ENCODE results near the gene DAP.

DNA sequence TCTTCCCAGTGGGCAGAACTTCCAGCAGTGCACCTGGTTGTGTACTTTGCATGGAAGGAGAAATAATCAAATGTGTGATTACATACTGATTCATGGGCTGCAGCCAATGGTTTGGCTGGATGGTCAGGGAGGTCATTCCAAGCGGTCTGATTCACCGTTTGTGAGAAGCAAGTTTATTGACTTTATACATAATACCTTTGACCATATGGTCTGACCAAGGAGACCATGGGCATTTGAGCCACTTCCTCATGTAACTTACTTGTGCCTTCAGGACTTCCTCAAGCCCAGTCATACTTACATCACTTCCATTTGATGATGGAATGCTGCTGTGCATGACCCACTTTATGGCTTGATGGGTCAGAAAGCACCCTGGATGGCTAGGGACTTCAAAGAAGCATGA, 41.1 kb downstream of the DAP start:
- TF ChIP-seq RELA (CRISPR knock-in tag; IDR thresholded peaks at IDR 0.05; ENCODE audit: borderline replicate concordance) (no peak), FOXK1 (CRISPR knock-in tag; IDR thresholded peaks at IDR 0.05) (no peak), ESRRA (CRISPR knock-in tag; IDR thresholded peaks at IDR 0.05; ENCODE audit: borderline replicate concordance) (no peak), GABPB1 (CRISPR knock-in tag; IDR thresholded peaks at IDR 0.05) (no peak), ZNF396 (CRISPR knock-in tag; IDR thresholded peaks at IDR 0.05; ENCODE audit: borderline replicate concordance) (no peak)
- TF ChIP-seq, protein P1, sequence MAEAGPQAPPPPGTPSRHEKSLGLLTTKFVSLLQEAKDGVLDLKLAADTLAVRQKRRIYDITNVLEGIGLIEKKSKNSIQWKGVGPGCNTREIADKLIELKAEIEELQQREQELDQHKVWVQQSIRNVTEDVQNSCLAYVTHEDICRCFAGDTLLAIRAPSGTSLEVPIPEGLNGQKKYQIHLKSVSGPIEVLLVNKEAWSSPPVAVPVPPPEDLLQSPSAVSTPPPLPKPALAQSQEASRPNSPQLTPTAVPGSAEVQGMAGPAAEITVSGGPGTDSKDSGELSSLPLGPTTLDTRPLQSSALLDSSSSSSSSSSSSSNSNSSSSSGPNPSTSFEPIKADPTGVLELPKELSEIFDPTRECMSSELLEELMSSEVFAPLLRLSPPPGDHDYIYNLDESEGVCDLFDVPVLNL (CRISPR knock-in tag; IDR thresholded peaks at IDR 0.05; ENCODE audit: borderline replicate concordance, low read depth), result no peak
- TF ChIP-seq, protein P2, sequence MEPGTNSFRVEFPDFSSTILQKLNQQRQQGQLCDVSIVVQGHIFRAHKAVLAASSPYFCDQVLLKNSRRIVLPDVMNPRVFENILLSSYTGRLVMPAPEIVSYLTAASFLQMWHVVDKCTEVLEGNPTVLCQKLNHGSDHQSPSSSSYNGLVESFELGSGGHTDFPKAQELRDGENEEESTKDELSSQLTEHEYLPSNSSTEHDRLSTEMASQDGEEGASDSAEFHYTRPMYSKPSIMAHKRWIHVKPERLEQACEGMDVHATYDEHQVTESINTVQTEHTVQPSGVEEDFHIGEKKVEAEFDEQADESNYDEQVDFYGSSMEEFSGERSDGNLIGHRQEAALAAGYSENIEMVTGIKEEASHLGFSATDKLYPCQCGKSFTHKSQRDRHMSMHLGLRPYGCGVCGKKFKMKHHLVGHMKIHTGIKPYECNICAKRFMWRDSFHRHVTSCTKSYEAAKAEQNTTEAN (CRISPR knock-in tag; IDR thresholded peaks at IDR 0.05), result no peak
- TF ChIP-seq, protein P3, sequence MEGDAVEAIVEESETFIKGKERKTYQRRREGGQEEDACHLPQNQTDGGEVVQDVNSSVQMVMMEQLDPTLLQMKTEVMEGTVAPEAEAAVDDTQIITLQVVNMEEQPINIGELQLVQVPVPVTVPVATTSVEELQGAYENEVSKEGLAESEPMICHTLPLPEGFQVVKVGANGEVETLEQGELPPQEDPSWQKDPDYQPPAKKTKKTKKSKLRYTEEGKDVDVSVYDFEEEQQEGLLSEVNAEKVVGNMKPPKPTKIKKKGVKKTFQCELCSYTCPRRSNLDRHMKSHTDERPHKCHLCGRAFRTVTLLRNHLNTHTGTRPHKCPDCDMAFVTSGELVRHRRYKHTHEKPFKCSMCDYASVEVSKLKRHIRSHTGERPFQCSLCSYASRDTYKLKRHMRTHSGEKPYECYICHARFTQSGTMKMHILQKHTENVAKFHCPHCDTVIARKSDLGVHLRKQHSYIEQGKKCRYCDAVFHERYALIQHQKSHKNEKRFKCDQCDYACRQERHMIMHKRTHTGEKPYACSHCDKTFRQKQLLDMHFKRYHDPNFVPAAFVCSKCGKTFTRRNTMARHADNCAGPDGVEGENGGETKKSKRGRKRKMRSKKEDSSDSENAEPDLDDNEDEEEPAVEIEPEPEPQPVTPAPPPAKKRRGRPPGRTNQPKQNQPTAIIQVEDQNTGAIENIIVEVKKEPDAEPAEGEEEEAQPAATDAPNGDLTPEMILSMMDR (IDR thresholded peaks at IDR 0.05), result no peak
- TF ChIP-seq, protein P4, sequence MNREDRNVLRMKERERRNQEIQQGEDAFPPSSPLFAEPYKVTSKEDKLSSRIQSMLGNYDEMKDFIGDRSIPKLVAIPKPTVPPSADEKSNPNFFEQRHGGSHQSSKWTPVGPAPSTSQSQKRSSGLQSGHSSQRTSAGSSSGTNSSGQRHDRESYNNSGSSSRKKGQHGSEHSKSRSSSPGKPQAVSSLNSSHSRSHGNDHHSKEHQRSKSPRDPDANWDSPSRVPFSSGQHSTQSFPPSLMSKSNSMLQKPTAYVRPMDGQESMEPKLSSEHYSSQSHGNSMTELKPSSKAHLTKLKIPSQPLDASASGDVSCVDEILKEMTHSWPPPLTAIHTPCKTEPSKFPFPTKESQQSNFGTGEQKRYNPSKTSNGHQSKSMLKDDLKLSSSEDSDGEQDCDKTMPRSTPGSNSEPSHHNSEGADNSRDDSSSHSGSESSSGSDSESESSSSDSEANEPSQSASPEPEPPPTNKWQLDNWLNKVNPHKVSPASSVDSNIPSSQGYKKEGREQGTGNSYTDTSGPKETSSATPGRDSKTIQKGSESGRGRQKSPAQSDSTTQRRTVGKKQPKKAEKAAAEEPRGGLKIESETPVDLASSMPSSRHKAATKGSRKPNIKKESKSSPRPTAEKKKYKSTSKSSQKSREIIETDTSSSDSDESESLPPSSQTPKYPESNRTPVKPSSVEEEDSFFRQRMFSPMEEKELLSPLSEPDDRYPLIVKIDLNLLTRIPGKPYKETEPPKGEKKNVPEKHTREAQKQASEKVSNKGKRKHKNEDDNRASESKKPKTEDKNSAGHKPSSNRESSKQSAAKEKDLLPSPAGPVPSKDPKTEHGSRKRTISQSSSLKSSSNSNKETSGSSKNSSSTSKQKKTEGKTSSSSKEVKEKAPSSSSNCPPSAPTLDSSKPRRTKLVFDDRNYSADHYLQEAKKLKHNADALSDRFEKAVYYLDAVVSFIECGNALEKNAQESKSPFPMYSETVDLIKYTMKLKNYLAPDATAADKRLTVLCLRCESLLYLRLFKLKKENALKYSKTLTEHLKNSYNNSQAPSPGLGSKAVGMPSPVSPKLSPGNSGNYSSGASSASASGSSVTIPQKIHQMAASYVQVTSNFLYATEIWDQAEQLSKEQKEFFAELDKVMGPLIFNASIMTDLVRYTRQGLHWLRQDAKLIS (CRISPR knock-in tag; IDR thresholded peaks at IDR 0.05; ENCODE audit: borderline replicate concordance), result no peak
- TF ChIP-seq, protein P5, sequence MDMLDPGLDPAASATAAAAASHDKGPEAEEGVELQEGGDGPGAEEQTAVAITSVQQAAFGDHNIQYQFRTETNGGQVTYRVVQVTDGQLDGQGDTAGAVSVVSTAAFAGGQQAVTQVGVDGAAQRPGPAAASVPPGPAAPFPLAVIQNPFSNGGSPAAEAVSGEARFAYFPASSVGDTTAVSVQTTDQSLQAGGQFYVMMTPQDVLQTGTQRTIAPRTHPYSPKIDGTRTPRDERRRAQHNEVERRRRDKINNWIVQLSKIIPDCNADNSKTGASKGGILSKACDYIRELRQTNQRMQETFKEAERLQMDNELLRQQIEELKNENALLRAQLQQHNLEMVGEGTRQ (CRISPR knock-in tag; IDR thresholded peaks at IDR 0.05), result no peak
- TF ChIP-seq, protein P6, sequence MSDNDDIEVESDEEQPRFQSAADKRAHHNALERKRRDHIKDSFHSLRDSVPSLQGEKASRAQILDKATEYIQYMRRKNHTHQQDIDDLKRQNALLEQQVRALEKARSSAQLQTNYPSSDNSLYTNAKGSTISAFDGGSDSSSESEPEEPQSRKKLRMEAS (CRISPR knock-in tag; IDR thresholded peaks at IDR 0.05), result no peak
- TF ChIP-seq, protein P7, sequence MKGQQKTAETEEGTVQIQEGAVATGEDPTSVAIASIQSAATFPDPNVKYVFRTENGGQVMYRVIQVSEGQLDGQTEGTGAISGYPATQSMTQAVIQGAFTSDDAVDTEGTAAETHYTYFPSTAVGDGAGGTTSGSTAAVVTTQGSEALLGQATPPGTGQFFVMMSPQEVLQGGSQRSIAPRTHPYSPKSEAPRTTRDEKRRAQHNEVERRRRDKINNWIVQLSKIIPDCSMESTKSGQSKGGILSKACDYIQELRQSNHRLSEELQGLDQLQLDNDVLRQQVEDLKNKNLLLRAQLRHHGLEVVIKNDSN (CRISPR knock-in tag; IDR thresholded peaks at IDR 0.05), result no peak
- TF ChIP-seq, protein P8, sequence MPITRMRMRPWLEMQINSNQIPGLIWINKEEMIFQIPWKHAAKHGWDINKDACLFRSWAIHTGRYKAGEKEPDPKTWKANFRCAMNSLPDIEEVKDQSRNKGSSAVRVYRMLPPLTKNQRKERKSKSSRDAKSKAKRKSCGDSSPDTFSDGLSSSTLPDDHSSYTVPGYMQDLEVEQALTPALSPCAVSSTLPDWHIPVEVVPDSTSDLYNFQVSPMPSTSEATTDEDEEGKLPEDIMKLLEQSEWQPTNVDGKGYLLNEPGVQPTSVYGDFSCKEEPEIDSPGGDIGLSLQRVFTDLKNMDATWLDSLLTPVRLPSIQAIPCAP (CRISPR knock-in tag; IDR thresholded peaks at IDR 0.05), result no peak
